Right ventricle myocardium inferior (tissue), 1 donor: Measurements from ENCODE around the gene ENKUR. TPM values are rescaled to one million over a fixed set of nuclear protein-coding genes. Genes with fewer than 3 reads are reported as not detected.
"Not testable (repeated sequence)": the region's sequence is repeated elsewhere in the genome, so short reads cannot be mapped to it uniquely, and the experiment has no call there.

Source experiments
- ATAC-seq: fragments of 200-7000 bp; cut with Tn5 transposase; one replicate; pipeline ENCODE4 v1.9.1; 2020; ENCODE audit warnings: mild to moderate bottlenecking, moderate library complexity
- DNase-seq: peaks from one replicate; pipeline ENCODE4 v3.0.0; 2021; ENCODE audit errors: missing footprints
- intact Hi-C: fragments of 100-400 bp; cut with DNase I; formaldehyde crosslinking; loops from one replicate; pipeline ENCODE4 v1.11.0; 2022
- total RNA-seq: library from RNA; stranded (reverse); fragmentation: NEBNext Ultra II Directional; extraction: Animal tissue kit (Norgen Biotek cat#: 25700); gene quantifications from one replicate; pipeline ENCODE4 v1.2.1, GENCODE V29; 2021
- donor health status: DM: no; HTN: yes; CAD: no; lungs with severe emphysema.

Gene ENKUR
- total RNA-seq, 1 donor from 2014 or later, result not detected

- DNase-seq (no peak), ATAC-seq (no peak)
- intact Hi-C loops, result no loop called here
Observed at GRCh38 chr10:25028711-25029110, 12.8 kb upstream of the ENKUR start.

- no peak for ATAC-seq
- intact Hi-C loops, result loop anchor here (2.0 kb wide), 1 partner anchor 54 kb away; no protein-coding TSS in a partner anchor
- DNase-seq, result no peak
Observed at GRCh38 chr10:25026463-25026862, 10.5 kb upstream of the ENKUR start.

DNA sequence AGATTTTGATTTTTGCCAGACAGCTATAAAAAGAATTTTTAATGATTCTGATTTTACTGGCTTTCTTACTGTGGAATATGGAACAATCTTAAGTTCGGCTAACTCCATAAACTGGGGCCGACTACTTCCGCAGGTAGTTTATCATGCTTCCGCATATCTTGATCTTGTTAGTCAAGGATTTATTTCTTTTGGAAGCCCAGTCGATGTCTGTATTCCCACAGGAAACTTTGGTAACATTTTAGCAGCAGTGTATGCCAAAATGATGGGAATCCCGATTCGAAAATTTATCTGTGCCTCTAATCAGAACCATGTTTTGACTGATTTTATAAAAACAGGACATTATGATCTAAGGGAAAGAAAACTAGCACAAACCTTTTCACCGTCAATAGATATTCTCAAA is 8.6 kb upstream of the ENKUR start:
- intact Hi-C loops, result no loop called here

DNA sequence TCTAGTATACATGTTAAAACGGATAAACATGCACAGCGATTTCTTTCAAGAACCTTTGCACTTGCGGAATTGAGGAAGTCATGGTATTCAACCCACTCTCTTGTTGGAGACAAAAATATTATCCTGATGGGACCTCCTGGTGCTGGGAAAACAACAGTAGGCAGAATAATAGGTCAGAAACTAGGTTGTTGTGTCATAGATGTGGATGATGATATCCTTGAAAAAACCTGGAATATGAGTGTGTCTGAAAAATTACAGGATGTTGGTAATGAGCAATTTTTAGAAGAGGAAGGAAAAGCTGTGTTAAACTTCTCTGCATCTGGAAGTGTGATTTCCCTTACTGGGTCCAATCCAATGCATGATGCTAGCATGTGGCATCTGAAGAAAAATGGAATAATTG is 7.3 kb upstream of the ENKUR start:
- DNase-seq (no peak), ATAC-seq (no peak)
- intact Hi-C loops, result no loop called here

More for the DNA sequence above, 8.6 kb upstream of the ENKUR start:
- ATAC-seq, result no peak
- DNase-seq, result no peak

- ATAC-seq (no peak), DNase-seq (no peak)
- intact Hi-C loops, result loop anchor here (5.0 kb wide), 1 partner anchor 64 kb away; no protein-coding TSS in a partner anchor
Observed at GRCh38 chr10:25018703-25019102, 2.7 kb upstream of the ENKUR start.

- intact Hi-C loops, result loop anchor here (5.0 kb wide), 1 partner anchor 65 kb away; no protein-coding TSS in a partner anchor
- DNase-seq (no peak), ATAC-seq (no peak)
Observed at GRCh38 chr10:25017661-25018060, 1.7 kb upstream of the ENKUR start.

DNA sequence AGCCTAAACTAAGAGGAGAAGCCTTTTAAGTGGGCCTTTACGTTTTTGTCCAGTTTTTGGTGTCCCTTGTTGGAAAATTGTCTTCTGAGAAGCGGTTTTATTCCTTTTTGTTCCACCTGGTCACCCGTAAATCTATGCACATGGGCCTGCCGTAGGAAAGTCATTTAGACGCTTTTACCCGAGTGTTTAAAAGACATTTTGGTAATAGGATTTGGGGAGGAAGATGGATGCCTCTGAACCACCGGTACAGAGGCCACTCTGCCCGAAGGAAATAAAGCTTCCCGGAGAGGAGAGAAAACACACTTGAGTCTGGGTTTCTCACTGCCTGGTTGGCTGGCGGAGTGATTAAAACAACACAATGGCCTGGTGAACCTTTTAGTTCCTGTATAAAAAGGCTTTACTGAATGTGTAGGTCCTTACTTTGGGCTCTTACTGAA is 1.2 kb upstream of the ENKUR start:
- intact Hi-C loops, result loop anchor here (5.0 kb wide), 1 partner anchor 65 kb away; no protein-coding TSS in a partner anchor
- ATAC-seq, result no peak
- DNase-seq, result no peak

DNA sequence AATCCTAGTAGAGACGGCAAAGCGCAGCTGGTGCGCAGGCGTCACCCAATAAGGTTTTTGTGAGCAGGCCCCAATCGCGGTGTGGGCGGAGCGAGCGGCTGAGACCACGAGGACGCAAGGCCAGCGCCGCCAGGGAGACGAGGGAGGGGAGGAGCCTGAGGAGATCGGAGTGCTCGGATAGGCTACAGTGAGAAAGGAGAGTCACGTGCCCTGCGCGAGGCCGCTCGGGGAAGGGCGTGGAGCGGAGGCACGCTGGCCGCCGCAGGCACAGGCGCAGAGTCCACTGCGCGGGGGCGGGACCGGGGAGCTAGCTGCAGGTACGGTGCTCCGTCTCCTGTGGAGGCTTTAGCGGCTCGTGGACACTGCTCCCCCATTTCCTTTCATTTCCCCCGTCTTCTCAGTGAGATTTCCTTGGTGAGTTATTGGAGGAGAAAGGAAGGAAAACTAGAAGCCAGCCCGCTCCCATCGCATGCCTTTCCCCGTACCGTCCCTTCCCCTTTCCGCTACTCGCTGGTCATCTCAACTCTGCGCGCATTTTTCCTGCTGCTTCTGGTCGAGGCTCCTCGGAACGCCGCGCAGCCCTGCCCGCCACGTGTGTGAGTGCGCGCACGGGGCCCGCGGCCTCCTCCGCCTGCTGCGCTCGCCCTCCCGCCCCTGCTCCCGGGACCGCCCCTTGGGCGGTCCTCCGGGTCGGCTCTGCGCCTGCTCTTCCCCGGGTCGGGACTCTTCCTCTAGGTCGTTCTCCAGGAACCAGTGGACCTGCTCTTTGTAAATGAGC is 607 bp upstream of the ENKUR start, which contains the start of gene THNSL1:
Gene THNSL1, plus strand, starts transcription at position 237 of the 778 bp plus-strand sequence. CDS start 6,612 bp downstream, outside the sequence.
- intact Hi-C loops, result loop anchor here (1.0 to 5.0 kb wide), 2 partner anchors 66 to 292 kb away; no protein-coding TSS in a partner anchor
- DNase-seq (peak; percentile 99), ATAC-seq (peak; percentile 100)

- intact Hi-C loops, result no loop called here
- no peak for ATAC-seq
- no peak for DNase-seq
Observed at GRCh38 chr10:25014579-25014978, 1.4 kb downstream of the ENKUR start.

GRCh38 chr10:25011591-25011990 is 4.4 kb downstream of the ENKUR start:
- ATAC-seq, intact Hi-C loops, DNase-seq: not testable (repeated sequence)

DNA sequence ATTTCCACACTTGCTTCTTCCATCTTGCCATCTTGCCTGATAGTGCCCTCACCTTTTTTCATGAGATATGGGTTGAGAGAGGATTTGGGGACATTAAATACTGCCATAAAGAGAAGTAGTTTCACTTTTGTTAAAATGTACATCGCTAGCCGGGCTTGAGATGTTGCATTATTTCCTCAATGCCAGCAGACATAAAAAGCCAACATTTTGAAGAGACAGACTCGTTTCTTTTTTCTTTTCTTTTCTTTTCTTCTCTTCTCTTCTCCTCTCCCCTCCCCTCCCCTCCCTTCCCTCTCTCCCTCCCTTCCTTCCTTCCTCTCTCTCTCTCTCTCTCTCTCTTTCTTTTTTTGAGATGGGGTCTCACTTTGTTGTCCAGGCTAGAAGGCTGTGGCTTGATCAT is 17.9 kb downstream of the ENKUR start:
- intact Hi-C loops, result no loop called here
- DNase-seq, result no peak

DNA sequence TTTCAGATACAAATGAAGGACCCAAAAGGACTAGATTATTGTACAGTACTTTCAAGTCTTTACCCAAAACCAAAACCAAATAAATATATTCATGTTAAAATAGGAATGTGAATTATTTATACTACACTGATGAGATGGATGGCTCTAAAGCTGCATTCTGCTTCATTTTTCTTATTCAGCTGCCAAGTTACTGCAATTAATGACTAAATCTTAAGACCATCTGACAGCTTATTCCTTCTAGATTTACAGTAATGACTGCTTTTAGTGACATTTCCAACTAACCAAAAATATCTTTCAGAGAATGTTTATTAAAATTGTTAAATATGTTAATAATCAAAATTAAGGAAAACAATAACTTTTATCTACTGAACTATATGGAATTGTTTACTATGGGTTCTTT is 20.9 kb downstream of the ENKUR start:
- no peak for ATAC-seq
- intact Hi-C loops, result no loop called here

More for the DNA sequence above, 17.9 kb downstream of the ENKUR start:
- no peak for ATAC-seq

GRCh38 chr10:24993237-24993958 is 22.6 kb downstream of the ENKUR start:
- ATAC-seq, result no peak
- no peak for DNase-seq
- intact Hi-C loops, result no loop called here

More for the DNA sequence above, 20.9 kb downstream of the ENKUR start:
- no peak for DNase-seq

- ATAC-seq, result no peak
- intact Hi-C loops, result no loop called here
Observed at GRCh38 chr10:24992512-24993133, 23.3 kb downstream of the ENKUR start.

DNA sequence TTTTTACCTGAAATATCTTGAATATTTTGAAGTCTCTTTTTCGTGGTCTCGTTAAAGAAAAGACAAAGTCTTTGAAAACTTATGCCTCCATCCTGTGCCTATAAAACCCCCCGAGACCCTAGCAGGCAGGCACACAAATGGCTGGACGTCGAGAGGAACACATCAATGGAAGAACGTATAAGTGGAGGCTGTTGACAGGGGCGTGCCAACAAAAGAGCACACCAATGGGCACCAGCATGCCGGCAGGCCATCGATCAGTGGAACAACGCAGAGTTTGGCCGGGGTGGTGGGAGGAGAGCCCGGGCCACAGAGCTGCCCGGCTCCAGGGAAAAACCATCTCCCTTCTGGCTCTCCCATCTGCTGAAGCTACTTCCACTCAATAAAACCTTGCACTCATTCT is 24.7 kb downstream of the ENKUR start:
- intact Hi-C loops, result no loop called here
- DNase-seq (no peak), ATAC-seq (no peak)

More at GRCh38 chr10:24992512-24993133, 23.3 kb downstream of the ENKUR start:
- DNase-seq, result no peak

- ATAC-seq (no peak), DNase-seq (no peak)
- intact Hi-C loops, result loop anchor here (1.0 to 10.0 kb wide), 2 partner anchors 265 to 347 kb away; partner anchors contain the start of gene ARHGAP21
Observed at GRCh38 chr10:24989867-24990266, 26.1 kb downstream of the ENKUR start.

DNA sequence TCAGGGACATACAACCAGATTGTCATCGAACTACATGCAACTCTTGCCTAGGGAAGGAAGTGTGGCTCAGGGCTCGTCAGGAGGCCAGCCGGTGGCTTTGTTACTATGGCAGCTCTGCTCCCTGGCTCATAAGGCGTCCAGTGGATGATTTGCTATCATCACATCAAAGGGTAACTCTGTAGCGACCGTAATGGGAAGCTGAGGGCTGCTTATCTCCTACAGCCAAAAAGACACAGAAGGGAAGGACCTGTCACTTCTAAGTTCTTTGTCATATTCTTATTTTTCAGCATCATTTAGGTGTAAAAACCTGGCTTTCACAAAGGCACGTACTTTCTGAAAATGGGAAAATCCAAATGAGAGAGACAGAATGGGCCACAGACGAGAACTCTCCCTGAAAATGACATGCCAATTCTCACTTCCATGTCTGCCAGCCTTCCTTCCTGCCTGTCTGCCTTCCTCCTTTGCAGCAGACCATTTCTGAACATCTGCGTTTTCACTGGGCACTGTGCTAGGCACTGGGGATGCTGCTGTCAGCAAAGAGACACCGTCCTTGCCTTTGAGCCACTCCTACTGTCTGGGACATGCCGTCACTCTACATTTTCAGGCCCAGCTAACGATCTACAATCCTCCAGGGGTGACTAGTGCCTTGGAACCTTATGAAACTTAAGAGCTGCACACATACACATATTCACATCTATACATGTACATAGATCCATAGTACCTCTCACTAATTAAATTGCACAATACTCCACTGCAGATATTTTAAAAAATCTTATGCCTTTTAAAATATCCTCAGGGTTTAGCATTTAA is 26.9 kb downstream of the ENKUR start:
- intact Hi-C loops, result loop anchor here (10.0 kb wide), 1 partner anchor 264 kb away; the partner anchor contains the start of gene ARHGAP21
- DNase-seq, result no peak
- ATAC-seq, result peak; percentile 76

GRCh38 chr10:24984906-24985305 is 31.1 kb downstream of the ENKUR start:
- intact Hi-C loops, result loop anchor here (5.0 to 10.0 kb wide), 2 partner anchors 38 to 260 kb away; partner anchors contain the start of gene ARHGAP21
- DNase-seq, result no peak
- no peak for ATAC-seq
